ENCODE results near the gene SGIP1. TPM values are rescaled to one million over a fixed set of nuclear protein-coding genes. Genes with fewer than 3 reads are reported as not detected.

Gene SGIP1
- total and polyA plus RNA-seq, 2 experiments from 2014 or later, result 2.4 to 6.1 TPM

DNA sequence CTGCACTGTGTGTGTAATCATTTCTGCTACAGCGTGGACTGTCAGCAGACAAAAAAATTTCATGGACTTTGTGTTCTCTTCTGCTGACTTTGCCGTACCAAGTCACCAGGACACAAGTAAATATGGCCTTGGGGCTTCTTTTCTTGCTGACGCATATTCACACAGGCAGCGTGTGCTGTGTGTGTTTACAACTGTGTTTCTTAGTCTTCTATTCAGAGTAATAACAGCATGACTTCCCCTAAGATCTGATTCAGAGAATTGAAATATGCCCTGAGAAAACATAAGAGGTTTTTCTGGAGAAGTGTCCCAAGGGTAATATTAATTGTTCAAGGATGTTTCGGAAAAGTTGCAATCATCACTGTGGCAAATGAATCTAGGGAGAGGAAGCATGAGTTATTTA lies 171.2 kb downstream of the SGIP1 start:
- Mint-ChIP-seq H3K4me1 (peaks cover 3% of the 10 kb centered on the region; the same call in 1 of the 3 replicates), H3K4me3 (no peak overlapping the region), H3K9me3 (no peaks in the 10 kb centered on the region), H3K27ac (no peak overlapping the region), H3K27me3 (ENCODE audit: insufficient read depth, low read depth, poor library complexity) (no peaks in the 10 kb centered on the region), H3K36me3 (ENCODE audit: low read depth) (no peaks in the 10 kb centered on the region)
- H3K4me3 ChIP-seq, result no peak overlapping the region
- no peak for DNase-seq (ENCODE audit: low spot score)
- no peaks in the 10 kb centered on the region for H4K20me1 ChIP-seq (replicated peaks; ENCODE audit: insufficient read depth)
- H3K4me2 ChIP-seq, result no peak overlapping the region
- H3K27ac ChIP-seq (ENCODE audit: low read depth), result no peak overlapping the region
- H3K79me2 ChIP-seq (replicated peaks; ENCODE audit: insufficient read depth), result no peaks in the 10 kb centered on the region
- H3K9me2 ChIP-seq (ENCODE audit: insufficient read depth), result no peaks in the 10 kb centered on the region
- H3K36me3 ChIP-seq (ENCODE audit: insufficient read depth), result no peaks in the 10 kb centered on the region
- no peak overlapping the region for H2AFZ ChIP-seq
- no peaks in the 10 kb centered on the region for H3K27me3 ChIP-seq (ENCODE audit: insufficient read depth)
- TF ChIP-seq EZH2 (IDR thresholded peaks at IDR 0.05; ENCODE audit: low read depth, unreplicated experiment) (no peak), STAT1 (IDR thresholded peaks at IDR 0.05; ENCODE audit: unreplicated experiment) (no peak), EZH2phosphoT487 (IDR thresholded peaks at IDR 0.05; ENCODE audit: unreplicated experiment) (no peak), CREB1 (CRISPR knock-in tag; IDR thresholded peaks at IDR 0.05; ENCODE audit: low read depth) (no peak)
- TF ChIP-seq, protein P1, sequence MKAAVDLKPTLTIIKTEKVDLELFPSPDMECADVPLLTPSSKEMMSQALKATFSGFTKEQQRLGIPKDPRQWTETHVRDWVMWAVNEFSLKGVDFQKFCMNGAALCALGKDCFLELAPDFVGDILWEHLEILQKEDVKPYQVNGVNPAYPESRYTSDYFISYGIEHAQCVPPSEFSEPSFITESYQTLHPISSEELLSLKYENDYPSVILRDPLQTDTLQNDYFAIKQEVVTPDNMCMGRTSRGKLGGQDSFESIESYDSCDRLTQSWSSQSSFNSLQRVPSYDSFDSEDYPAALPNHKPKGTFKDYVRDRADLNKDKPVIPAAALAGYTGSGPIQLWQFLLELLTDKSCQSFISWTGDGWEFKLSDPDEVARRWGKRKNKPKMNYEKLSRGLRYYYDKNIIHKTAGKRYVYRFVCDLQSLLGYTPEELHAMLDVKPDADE (IDR thresholded peaks at IDR 0.05), result no peak
- no peak for ATAC-seq
- no peaks in the 10 kb centered on the region for H3K4me1 ChIP-seq (ENCODE audit: insufficient read depth)
- no peaks in the 10 kb centered on the region for H3F3A ChIP-seq (replicated peaks; ENCODE audit: low read depth)

GRCh38 chr1:66711420-66711819 lies 177.5 kb downstream of the SGIP1 start:
- H3K36me3 Mint-ChIP-seq (ENCODE audit: low read depth), result no peaks in the 10 kb centered on the region
- H3K4me1 Mint-ChIP-seq, result peaks cover 7% of the 10 kb centered on the region; the same call in 2 of the 3 replicates
- ATAC-seq (peak; percentile 70), DNase-seq (ENCODE audit: low spot score) (peak; percentile 35)
- Histone ChIP-seq H3F3A (replicated peaks; ENCODE audit: low read depth) (no peaks in the 10 kb centered on the region), H3K27ac (ENCODE audit: low read depth) (no peak overlapping the region), H3K27me3 (ENCODE audit: insufficient read depth) (no peaks in the 10 kb centered on the region), H3K4me3 (no peak overlapping the region), H4K20me1 (replicated peaks; ENCODE audit: insufficient read depth) (no peaks in the 10 kb centered on the region), H3K9me2 (ENCODE audit: insufficient read depth) (no peaks in the 10 kb centered on the region), H3K4me2 (no peak overlapping the region), H3K4me1 (ENCODE audit: insufficient read depth) (no peaks in the 10 kb centered on the region), H3K36me3 (ENCODE audit: insufficient read depth) (no peaks in the 10 kb centered on the region), H2AFZ (no peak overlapping the region), H3K79me2 (replicated peaks; ENCODE audit: insufficient read depth) (no peaks in the 10 kb centered on the region)
- H3K27ac Mint-ChIP-seq, result no peak overlapping the region
- TF ChIP-seq, protein P2, sequence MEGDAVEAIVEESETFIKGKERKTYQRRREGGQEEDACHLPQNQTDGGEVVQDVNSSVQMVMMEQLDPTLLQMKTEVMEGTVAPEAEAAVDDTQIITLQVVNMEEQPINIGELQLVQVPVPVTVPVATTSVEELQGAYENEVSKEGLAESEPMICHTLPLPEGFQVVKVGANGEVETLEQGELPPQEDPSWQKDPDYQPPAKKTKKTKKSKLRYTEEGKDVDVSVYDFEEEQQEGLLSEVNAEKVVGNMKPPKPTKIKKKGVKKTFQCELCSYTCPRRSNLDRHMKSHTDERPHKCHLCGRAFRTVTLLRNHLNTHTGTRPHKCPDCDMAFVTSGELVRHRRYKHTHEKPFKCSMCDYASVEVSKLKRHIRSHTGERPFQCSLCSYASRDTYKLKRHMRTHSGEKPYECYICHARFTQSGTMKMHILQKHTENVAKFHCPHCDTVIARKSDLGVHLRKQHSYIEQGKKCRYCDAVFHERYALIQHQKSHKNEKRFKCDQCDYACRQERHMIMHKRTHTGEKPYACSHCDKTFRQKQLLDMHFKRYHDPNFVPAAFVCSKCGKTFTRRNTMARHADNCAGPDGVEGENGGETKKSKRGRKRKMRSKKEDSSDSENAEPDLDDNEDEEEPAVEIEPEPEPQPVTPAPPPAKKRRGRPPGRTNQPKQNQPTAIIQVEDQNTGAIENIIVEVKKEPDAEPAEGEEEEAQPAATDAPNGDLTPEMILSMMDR (conservative IDR thresholded peaks at IDR 0.05; ENCODE audit: low read depth in 2 of 2), result peak; percentile 40 to 56
- TF ChIP-seq, protein P3, sequence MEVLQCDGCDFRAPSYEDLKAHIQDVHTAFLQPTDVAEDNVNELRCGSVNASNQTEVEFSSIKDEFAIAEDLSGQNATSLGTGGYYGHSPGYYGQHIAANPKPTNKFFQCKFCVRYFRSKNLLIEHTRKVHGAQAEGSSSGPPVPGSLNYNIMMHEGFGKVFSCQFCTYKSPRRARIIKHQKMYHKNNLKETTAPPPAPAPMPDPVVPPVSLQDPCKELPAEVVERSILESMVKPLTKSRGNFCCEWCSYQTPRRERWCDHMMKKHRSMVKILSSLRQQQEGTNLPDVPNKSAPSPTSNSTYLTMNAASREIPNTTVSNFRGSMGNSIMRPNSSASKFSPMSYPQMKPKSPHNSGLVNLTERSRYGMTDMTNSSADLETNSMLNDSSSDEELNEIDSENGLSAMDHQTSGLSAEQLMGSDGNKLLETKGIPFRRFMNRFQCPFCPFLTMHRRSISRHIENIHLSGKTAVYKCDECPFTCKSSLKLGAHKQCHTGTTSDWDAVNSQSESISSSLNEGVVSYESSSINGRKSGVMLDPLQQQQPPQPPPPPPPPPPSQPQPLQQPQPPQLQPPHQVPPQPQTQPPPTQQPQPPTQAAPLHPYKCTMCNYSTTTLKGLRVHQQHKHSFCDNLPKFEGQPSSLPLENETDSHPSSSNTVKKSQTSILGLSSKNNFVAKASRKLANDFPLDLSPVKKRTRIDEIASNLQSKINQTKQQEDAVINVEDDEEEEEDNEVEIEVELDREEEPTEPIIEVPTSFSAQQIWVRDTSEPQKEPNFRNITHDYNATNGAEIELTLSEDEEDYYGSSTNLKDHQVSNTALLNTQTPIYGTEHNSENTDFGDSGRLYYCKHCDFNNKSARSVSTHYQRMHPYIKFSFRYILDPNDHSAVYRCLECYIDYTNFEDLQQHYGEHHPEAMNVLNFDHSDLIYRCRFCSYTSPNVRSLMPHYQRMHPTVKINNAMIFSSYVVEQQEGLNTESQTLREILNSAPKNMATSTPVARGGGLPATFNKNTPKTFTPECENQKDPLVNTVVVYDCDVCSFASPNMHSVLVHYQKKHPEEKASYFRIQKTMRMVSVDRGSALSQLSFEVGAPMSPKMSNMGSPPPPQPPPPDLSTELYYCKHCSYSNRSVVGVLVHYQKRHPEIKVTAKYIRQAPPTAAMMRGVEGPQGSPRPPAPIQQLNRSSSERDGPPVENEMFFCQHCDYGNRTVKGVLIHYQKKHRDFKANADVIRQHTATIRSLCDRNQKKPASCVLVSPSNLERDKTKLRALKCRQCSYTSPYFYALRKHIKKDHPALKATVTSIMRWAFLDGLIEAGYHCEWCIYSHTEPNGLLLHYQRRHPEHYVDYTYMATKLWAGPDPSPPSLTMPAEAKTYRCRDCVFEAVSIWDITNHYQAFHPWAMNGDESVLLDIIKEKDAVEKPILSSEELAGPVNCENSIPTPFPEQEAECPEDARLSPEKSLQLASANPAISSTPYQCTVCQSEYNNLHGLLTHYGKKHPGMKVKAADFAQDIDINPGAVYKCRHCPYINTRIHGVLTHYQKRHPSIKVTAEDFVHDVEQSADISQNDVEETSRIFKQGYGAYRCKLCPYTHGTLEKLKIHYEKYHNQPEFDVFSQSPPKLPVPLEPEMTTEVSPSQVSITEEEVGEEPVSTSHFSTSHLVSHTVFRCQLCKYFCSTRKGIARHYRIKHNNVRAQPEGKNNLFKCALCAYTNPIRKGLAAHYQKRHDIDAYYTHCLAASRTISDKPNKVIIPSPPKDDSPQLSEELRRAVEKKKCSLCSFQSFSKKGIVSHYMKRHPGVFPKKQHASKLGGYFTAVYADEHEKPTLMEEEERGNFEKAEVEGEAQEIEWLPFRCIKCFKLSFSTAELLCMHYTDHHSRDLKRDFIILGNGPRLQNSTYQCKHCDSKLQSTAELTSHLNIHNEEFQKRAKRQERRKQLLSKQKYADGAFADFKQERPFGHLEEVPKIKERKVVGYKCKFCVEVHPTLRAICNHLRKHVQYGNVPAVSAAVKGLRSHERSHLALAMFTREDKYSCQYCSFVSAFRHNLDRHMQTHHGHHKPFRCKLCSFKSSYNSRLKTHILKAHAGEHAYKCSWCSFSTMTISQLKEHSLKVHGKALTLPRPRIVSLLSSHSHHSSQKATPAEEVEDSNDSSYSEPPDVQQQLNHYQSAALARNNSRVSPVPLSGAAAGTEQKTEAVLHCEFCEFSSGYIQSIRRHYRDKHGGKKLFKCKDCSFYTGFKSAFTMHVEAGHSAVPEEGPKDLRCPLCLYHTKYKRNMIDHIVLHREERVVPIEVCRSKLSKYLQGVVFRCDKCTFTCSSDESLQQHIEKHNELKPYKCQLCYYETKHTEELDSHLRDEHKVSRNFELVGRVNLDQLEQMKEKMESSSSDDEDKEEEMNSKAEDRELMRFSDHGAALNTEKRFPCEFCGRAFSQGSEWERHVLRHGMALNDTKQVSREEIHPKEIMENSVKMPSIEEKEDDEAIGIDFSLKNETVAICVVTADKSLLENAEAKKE (CRISPR knock-in tag; IDR thresholded peaks at IDR 0.05), result no peak
- TF ChIP-seq ZNF331 (CRISPR knock-in tag; IDR thresholded peaks at IDR 0.05; ENCODE audit: low read depth) (no peak), CREB1 (CRISPR knock-in tag; IDR thresholded peaks at IDR 0.05; ENCODE audit: low read depth) (no peak)
- H3K27me3 Mint-ChIP-seq (ENCODE audit: insufficient read depth, low read depth, poor library complexity), result no peaks in the 10 kb centered on the region
- H3K4me3 Mint-ChIP-seq, result no peak overlapping the region
- no peaks in the 10 kb centered on the region for H3K9me3 Mint-ChIP-seq

All from GM23338 (cell line).